ENCODE data around the gene CFAP58. TPM values are rescaled to one million over a fixed set of nuclear protein-coding genes. Genes with fewer than 3 reads are reported as not detected.
A peak's percentile ranks its signal among the peaks of the same experiment; 100 is the strongest.

CFAP58 gene
- polyA plus RNA-seq, 1 donor: 0.27 TPM

- Histone ChIP-seq H3K27ac (ENCODE audit: low read length) (no peak overlapping the region), H3K9me3 (ENCODE audit: control insufficient read depth, low read depth, low read length) (no peaks in the 10 kb centered on the region), H3K4me3 (ENCODE audit: low read length) (no peak overlapping the region), H3K36me3 (ENCODE audit: control insufficient read depth, insufficient read depth, low read length) (no peaks in the 10 kb centered on the region), H3K4me1 (ENCODE audit: control insufficient read depth, insufficient read depth, low read length) (no peaks in the 10 kb centered on the region), H3K27me3 (ENCODE audit: control insufficient read depth, insufficient read depth, low read length) (peaks cover 6% of the 10 kb centered on the region)
- DNase-seq: no peak
- WGBS (ENCODE audit: insufficient coverage, low lambda C conversion rate): 100% methylated on average over 1 of the region's 6 CpGs
Measured at GRCh38 chr10:104371753-104372152, 18.1 kb downstream of the CFAP58 start.

DNA sequence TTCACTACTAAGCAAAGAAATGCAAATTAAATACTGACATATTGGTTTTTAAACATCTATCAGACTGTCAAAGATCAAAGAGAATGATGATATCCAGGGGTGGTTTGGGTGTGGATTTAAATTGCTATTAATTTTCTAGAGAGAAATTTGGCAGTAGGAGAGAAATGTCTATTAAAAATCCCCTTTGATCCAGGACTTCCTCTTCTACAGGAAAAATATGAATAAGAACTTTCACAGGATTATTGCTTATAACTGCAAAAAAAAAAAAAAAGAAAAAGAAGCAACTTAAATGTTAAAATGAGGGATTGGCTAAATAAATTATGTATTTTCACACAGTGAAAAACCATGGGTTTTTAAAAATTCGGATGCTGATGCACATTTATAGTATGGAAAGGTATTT, 21.0 kb downstream of the CFAP58 start:
- H3K27me3 ChIP-seq (ENCODE audit: control insufficient read depth, insufficient read depth, low read length): peaks cover 3% of the 10 kb centered on the region
- H3K27ac ChIP-seq (ENCODE audit: low read length): no peak overlapping the region
- WGBS (ENCODE audit: insufficient coverage, low lambda C conversion rate): 80% methylated on average over 1 of the region's 1 CpG
- H3K4me1 ChIP-seq (ENCODE audit: control insufficient read depth, insufficient read depth, low read length): no peaks in the 10 kb centered on the region
- DNase-seq: no peak
- H3K9me3 ChIP-seq (ENCODE audit: control insufficient read depth, low read depth, low read length): no peaks in the 10 kb centered on the region
- no peak overlapping the region for H3K4me3 ChIP-seq (ENCODE audit: low read length)
- no peaks in the 10 kb centered on the region for H3K36me3 ChIP-seq (ENCODE audit: control insufficient read depth, insufficient read depth, low read length)

- H3K27me3 ChIP-seq (ENCODE audit: control insufficient read depth, insufficient read depth, low read length): peaks cover 3% of the 10 kb centered on the region
- WGBS (ENCODE audit: insufficient coverage, low lambda C conversion rate): 80% methylated on average over 1 of the region's 4 CpGs
- H3K9me3 ChIP-seq (ENCODE audit: control insufficient read depth, low read depth, low read length): no peaks in the 10 kb centered on the region
- H3K27ac ChIP-seq (ENCODE audit: low read length): no peak overlapping the region
- no peaks in the 10 kb centered on the region for H3K36me3 ChIP-seq (ENCODE audit: control insufficient read depth, insufficient read depth, low read length)
- no peaks in the 10 kb centered on the region for H3K4me1 ChIP-seq (ENCODE audit: control insufficient read depth, insufficient read depth, low read length)
- no peak overlapping the region for H3K4me3 ChIP-seq (ENCODE audit: low read length)
- DNase-seq: no peak
Measured at GRCh38 chr10:104376784-104377300, 23.2 kb downstream of the CFAP58 start.

GRCh38 chr10:104380336-104380735, 26.7 kb downstream of the CFAP58 start:
- WGBS (ENCODE audit: insufficient coverage, low lambda C conversion rate): no CpG with 5 or more reads among the region's 4 CpGs
- Histone ChIP-seq H3K27me3 (ENCODE audit: control insufficient read depth, insufficient read depth, low read length) (peaks cover 5% of the 10 kb centered on the region), H3K36me3 (ENCODE audit: control insufficient read depth, insufficient read depth, low read length) (no peaks in the 10 kb centered on the region), H3K9me3 (ENCODE audit: control insufficient read depth, low read depth, low read length) (no peaks in the 10 kb centered on the region), H3K4me1 (ENCODE audit: control insufficient read depth, insufficient read depth, low read length) (no peaks in the 10 kb centered on the region), H3K27ac (ENCODE audit: low read length) (no peak overlapping the region), H3K4me3 (ENCODE audit: low read length) (no peak overlapping the region)
- DNase-seq: no peak

DNA sequence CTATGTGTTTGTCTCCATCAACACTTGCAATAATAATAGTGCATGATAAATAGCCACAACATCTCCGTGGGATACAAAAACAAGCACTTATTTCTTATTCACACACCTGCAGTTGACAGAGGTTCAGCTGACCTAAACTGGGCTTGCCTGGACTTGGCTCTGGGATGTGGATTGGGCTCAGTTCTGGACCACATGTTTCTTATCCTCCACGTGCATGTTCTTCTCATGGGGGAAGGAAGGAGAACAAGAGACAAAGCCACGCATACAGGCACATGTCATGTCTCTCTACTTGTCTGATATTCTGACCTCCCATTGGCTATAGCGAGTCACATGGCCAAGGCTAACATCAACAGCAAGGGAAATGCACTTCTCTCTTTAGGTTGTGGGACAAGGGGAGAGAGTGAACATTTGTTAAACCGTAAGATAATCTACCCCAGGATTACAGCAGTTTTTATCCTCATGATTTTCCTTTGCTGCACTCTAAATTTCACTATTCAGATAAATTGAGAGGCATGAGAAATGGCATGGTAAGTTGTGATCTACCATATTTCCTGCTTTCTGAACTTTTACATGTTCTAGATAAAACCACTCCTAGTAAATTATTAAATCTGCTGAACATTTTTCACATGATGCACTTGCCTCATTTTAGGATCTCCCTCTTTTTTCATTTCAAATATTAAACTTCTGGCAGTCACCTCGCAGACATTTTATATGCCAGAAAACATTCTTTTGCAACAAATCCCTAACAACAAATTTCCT, 33.7 kb downstream of the CFAP58 start:
- Histone ChIP-seq H3K36me3 (ENCODE audit: control insufficient read depth, insufficient read depth, low read length) (no peaks in the 10 kb centered on the region), H3K4me1 (ENCODE audit: control insufficient read depth, insufficient read depth, low read length) (peaks cover 6% of the 10 kb centered on the region), H3K27ac (ENCODE audit: low read length) (no peak overlapping the region), H3K4me3 (ENCODE audit: low read length) (no peak overlapping the region), H3K9me3 (ENCODE audit: control insufficient read depth, low read depth, low read length) (no peaks in the 10 kb centered on the region), H3K27me3 (ENCODE audit: control insufficient read depth, insufficient read depth, low read length) (peaks cover 5% of the 10 kb centered on the region)
- DNase-seq: no peak
- WGBS (ENCODE audit: insufficient coverage, low lambda C conversion rate): no CpG with 5 or more reads among the region's 6 CpGs

DNA sequence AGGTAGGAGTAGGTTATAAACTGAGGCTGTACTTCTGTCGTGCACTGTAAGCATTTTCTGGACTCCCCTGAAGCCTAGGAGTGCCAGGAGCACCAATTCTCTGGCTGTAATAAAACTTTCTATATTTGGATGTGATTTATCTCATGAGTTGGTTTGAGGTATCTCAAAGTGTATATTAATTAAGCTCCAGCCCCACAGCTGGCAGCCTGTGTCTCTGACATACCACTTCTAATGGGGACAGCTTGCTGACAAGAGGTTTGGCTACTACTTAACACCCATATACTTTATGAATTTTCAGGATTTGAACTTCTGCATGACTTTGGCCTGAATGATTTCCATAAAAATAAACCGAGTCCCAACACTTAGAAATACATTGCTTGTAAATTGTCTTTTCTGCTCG, 35.2 kb downstream of the CFAP58 start:
- peaks cover 5% of the 10 kb centered on the region for H3K27me3 ChIP-seq (ENCODE audit: control insufficient read depth, insufficient read depth, low read length)
- no peaks in the 10 kb centered on the region for H3K36me3 ChIP-seq (ENCODE audit: control insufficient read depth, insufficient read depth, low read length)
- DNase-seq: no peak
- H3K4me3 ChIP-seq (ENCODE audit: low read length): no peak overlapping the region
- 68% methylated on average over 2 of the region's 3 CpGs for WGBS (ENCODE audit: insufficient coverage, low lambda C conversion rate)
- H3K27ac ChIP-seq (ENCODE audit: low read length): no peak overlapping the region
- no peaks in the 10 kb centered on the region for H3K9me3 ChIP-seq (ENCODE audit: control insufficient read depth, low read depth, low read length)
- H3K4me1 ChIP-seq (ENCODE audit: control insufficient read depth, insufficient read depth, low read length): peaks cover 6% of the 10 kb centered on the region

DNA sequence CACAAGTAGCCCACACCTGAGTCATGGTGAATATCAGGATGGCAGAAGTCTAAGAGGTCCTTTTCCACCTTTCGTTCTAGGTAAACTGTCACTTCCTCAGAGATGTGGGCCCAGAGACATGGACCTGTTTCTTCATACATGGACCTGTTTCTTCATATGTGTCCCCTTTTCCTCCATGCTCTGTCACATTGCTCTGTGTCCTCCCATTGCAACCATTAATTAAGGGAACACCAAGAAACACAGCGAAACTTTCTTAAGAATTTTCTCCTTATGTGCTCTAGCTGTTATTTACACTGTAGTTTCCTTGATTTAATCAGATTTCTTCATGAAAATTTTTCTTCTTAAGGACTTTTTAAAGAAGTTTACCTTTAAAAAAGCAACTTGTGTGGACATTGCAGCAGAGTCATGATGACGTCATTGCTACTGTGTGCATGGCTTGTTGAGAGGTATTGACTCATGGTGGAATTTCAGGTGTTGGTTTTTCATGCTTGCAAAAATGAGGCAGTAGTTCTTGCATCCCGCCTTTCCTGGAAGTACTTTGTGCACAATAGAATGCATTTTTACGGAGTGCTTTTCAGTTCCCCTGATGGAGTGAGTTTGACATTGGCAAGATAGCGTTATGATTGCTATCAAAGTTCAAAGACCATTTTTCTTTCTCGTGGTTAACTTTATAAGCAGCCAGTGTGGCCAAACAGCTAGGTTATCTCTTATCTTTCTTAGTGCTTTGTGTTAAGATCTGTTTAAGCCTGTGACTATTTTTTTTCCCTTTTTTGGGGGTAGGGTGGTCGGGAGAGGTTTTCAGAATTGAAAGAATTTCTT, 37.7 kb downstream of the CFAP58 start:
- Histone ChIP-seq H3K36me3 (ENCODE audit: control insufficient read depth, insufficient read depth, low read length) (no peaks in the 10 kb centered on the region), H3K27me3 (ENCODE audit: control insufficient read depth, insufficient read depth, low read length) (peaks cover 3% of the 10 kb centered on the region), H3K27ac (ENCODE audit: low read length) (no peak overlapping the region), H3K4me3 (ENCODE audit: low read length) (no peak overlapping the region), H3K9me3 (ENCODE audit: control insufficient read depth, low read depth, low read length) (no peaks in the 10 kb centered on the region), H3K4me1 (ENCODE audit: control insufficient read depth, insufficient read depth, low read length) (peaks cover 6% of the 10 kb centered on the region)
- 38% methylated on average over 5 of the region's 8 CpGs for WGBS (ENCODE audit: insufficient coverage, low lambda C conversion rate)
- DNase-seq: peak; percentile 10 to 22

DNA sequence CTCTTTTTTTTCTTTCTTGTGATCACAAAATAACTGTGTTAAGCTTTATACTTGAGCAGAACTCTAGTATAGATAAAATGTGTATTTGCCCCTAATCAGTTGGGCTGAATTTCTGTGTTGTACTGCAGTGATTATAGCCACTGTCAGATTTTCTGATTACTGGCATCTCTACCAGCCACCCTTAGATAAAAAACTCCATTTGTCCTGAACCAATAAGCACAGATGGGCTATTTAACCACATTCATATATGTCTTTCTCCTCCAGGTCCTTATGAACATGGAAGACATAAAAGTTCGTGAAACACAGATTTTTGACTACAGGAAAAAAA, 38.3 kb downstream of the CFAP58 start:
- peaks cover 6% of the 10 kb centered on the region for H3K4me1 ChIP-seq (ENCODE audit: control insufficient read depth, insufficient read depth, low read length)
- H3K9me3 ChIP-seq (ENCODE audit: control insufficient read depth, low read depth, low read length): no peaks in the 10 kb centered on the region
- H3K27ac ChIP-seq (ENCODE audit: low read length): no peak overlapping the region
- no peak for DNase-seq
- H3K4me3 ChIP-seq (ENCODE audit: low read length): no peak overlapping the region
- WGBS (ENCODE audit: insufficient coverage, low lambda C conversion rate): no CpG with 5 or more reads among the region's 1 CpG
- peaks cover 3% of the 10 kb centered on the region for H3K27me3 ChIP-seq (ENCODE audit: control insufficient read depth, insufficient read depth, low read length)
- H3K36me3 ChIP-seq (ENCODE audit: control insufficient read depth, insufficient read depth, low read length): no peaks in the 10 kb centered on the region

DNA sequence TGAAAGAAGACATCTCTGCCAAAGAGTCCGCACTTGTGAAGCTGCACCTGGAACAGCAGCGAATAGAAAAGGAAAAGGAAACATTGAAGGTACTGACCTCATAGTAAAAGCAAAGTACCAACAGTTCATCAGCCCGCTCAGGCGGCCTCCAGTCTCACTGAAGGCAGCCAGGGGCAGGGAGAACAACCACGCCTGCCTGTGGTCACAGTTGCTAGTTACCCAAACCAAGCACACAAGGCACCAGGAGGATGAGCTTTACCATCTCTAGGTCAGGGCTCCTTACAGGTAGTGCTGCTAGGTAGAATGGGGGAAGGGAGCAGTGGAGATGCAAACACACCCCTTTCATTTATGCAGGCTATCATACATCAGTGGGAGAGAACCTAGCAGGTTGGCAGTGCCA, 39.8 kb downstream of the CFAP58 start:
- no peak overlapping the region for H3K4me3 ChIP-seq (ENCODE audit: low read length)

GRCh38 chr10:104396581-104396980, 42.9 kb downstream of the CFAP58 start:
- WGBS (ENCODE audit: insufficient coverage, low lambda C conversion rate): no CpG with 5 or more reads among the region's 2 CpGs
- H3K36me3 ChIP-seq (ENCODE audit: control insufficient read depth, insufficient read depth, low read length): no peaks in the 10 kb centered on the region
- no peak overlapping the region for H3K27ac ChIP-seq (ENCODE audit: low read length)
- H3K27me3 ChIP-seq (ENCODE audit: control insufficient read depth, insufficient read depth, low read length): peaks cover 3% of the 10 kb centered on the region
- no peak overlapping the region for H3K4me3 ChIP-seq (ENCODE audit: low read length)
- no peak for DNase-seq
- H3K9me3 ChIP-seq (ENCODE audit: control insufficient read depth, low read depth, low read length): no peaks in the 10 kb centered on the region
- peaks cover 4% of the 10 kb centered on the region for H3K4me1 ChIP-seq (ENCODE audit: control insufficient read depth, insufficient read depth, low read length)

More for the DNA sequence above, 39.8 kb downstream of the CFAP58 start:
- H3K4me1 ChIP-seq (ENCODE audit: control insufficient read depth, insufficient read depth, low read length): peaks cover 6% of the 10 kb centered on the region
- no peaks in the 10 kb centered on the region for H3K9me3 ChIP-seq (ENCODE audit: control insufficient read depth, low read depth, low read length)
- peaks cover 3% of the 10 kb centered on the region for H3K27me3 ChIP-seq (ENCODE audit: control insufficient read depth, insufficient read depth, low read length)
- WGBS (ENCODE audit: insufficient coverage, low lambda C conversion rate): 100% methylated on average over 2 of the region's 5 CpGs
- no peaks in the 10 kb centered on the region for H3K36me3 ChIP-seq (ENCODE audit: control insufficient read depth, insufficient read depth, low read length)
- H3K27ac ChIP-seq (ENCODE audit: low read length): no peak overlapping the region
- no peak for DNase-seq

Measured in large intestine (tissue), 3 donors.